DMS153 treated with DMSO at 0.1 percent for 48 hours (cell line): ENCODE data around the gene FITM1.

Experiments
- DNase-seq: peaks from one replicate; lab custom pipeline; 2025; ENCODE audit not compliant: unreplicated experiment; lab: John Stamatoyannopoulos, UW

The FITM1 gene

DNA sequence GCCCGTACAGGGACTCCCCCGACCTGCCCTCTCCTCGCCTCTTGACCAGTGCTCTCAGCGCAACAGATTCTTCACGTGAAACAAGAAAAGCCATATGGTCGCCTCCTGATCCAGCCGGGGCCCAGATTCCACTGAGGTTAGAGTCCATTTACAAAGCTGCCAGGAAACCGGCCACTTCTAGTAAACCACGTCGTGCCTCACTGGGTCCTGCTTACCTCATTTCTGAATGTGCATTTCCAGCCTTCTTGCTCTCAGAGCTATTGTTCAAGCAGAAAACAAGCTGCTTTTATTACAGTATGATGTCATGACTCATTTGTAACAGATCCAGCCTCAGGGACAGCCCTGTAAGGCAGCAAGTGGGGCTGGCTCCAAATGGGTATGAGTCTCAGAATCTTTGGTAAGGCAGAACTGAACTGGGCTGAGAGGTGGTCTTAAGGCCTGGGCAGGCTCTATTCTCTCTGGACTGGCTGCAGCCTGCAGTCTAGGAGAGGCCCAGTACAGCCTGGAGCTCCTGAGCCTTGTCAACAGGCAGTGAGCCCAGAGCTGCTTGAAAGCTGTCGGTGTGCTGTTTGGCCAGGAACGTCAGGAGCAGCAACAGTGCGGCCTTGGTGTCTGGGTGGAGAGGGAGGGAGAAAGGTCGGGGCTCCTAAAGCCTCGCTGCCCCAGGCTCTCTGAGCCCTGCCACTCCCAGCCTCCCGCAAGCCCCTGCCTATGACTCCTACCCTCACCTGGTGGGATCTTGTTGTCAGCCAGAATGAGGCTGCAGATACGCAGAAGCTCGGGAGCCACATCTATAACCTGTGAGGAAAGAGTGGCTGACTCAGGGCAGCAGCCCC is 49.7 kb downstream of the FITM1 start:
- DNase-seq = no peak

DNA sequence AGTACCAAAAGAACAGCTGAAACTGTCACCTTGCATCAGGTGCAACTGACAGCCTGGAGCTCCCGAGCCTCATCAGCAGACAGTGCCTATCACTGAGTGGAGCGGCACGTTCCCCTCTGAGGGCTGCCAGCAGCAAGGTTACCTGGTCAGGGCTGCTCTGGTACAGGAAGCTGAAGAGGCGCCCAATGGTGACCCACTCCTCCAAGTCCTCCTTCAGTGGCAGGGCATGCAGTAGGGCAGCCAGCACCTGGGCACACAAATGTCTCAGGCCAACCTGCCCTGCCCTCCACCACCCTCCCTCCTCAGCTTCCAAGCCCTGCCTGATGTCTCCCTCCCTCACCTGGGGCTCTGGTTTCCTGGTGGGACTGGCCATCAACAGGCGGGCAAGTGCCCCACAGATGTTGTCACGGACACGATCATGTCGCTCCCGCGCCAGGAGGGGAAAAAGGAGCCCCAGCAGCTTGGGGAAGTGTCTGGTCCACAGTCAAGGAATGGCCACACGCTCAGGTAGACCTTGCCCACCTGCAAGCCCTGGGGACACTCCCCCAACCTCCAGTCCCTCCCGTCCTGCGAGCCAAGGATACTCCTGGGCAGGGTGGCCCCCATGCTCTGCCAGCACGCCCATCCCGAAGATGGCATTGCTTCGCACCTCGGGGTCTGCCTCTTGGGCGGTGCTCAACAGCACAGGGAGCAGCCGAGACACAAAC is 51.1 kb downstream of the FITM1 start:
- no peak for DNase-seq
